Left lung (tissue), 10 donors: ENCODE data around the gene RUVBL1. TPM values are rescaled to one million over a fixed set of nuclear protein-coding genes. Genes with fewer than 3 reads are reported as not detected.

Experiments used
- ATAC-seq: fragments of 200-7000 bp; cut with Tn5 transposase; one replicate; pipeline ENCODE4 v1.9.1; 2020; ENCODE audit warnings: moderate library complexity
- DNase-seq, 4 donors: peaks; one replicate each; pipeline ENCODE4 v3.0.0-alpha.2; 2013 to 2020
- H3K27ac ChIP-seq, 2 donors: fragments of 200-600 bp; sonication (generic) in 1 of 2; one replicate each; pipeline versions ENCODE4 v1.5.0 to v1.8.0; 2020 to 2021
- H3K27me3 ChIP-seq, 2 donors: fragments of 200-600 bp; sonication (generic) in 1 of 2; one replicate each; pipeline versions ENCODE4 v1.5.0 to v1.8.0; 2020 to 2021
- H3K36me3 ChIP-seq, 2 donors: fragments of 200-600 bp; sonication (generic) in 1 of 2; one replicate each; pipeline versions ENCODE4 v1.5.0 to v1.8.0; 2020 to 2021
- H3K4me1 ChIP-seq, 2 donors: fragments of 200-600 bp; one replicate each; pipeline ENCODE4 v1.8.0; 2021
- H3K4me3 ChIP-seq, 2 donors: fragments of 200-600 bp; sonication (generic) in 1 of 2; one replicate each; pipeline versions ENCODE4 v1.5.0 to v1.8.0; 2020 to 2021; ENCODE audit warnings: mild to moderate bottlenecking in 1 of 2
- H3K9me3 ChIP-seq, 2 donors: fragments of 200-600 bp; sonication (generic) in 1 of 2; one replicate each; pipeline versions ENCODE4 v1.5.0 to v1.8.0; 2020 to 2021
- intact Hi-C, 2 donors: fragments of 100-400 bp; cut with DNase I; formaldehyde crosslinking; loops; one replicate each; pipeline versions ENCODE4 v1.11.2 to v1.14.2; 2022
- polyA plus RNA-seq, 6 donors: library from polyadenylated mRNA; unstranded; fragments of 120-200 nt; gene quantifications; one replicate each; pipeline ENCODE4 v1.2.1, GENCODE V29; 2013; ENCODE audit not compliant: insufficient read length in 6 of 6
- total RNA-seq, 2 donors: library from RNA; stranded (reverse); fragmentation: NEBNext Ultra II Directional; extraction: Animal tissue kit (Norgen Biotek cat#: 25700); gene quantifications; one replicate each; pipeline ENCODE4 v1.2.1, GENCODE V29; 2021
- TF ChIP-seq, protein P1 (sequence below), 2 donors: fragments of 200-600 bp; sonication (generic) in 1 of 2; IDR thresholded peaks; one replicate each; pipeline versions ENCODE4 v1.5.0 to v1.8.0; 2021; ENCODE audit warnings: antibody characterized with exemption in 2 of 2
- donor health status: DM: no; HTN: yes; CAD: no.
- donor health status: DM: no; HTN: no; CAD: no.

The RUVBL1 gene
- total and polyA plus RNA-seq, 8 donors: 22.3 to 55.3 (median 48.1) TPM

DNA sequence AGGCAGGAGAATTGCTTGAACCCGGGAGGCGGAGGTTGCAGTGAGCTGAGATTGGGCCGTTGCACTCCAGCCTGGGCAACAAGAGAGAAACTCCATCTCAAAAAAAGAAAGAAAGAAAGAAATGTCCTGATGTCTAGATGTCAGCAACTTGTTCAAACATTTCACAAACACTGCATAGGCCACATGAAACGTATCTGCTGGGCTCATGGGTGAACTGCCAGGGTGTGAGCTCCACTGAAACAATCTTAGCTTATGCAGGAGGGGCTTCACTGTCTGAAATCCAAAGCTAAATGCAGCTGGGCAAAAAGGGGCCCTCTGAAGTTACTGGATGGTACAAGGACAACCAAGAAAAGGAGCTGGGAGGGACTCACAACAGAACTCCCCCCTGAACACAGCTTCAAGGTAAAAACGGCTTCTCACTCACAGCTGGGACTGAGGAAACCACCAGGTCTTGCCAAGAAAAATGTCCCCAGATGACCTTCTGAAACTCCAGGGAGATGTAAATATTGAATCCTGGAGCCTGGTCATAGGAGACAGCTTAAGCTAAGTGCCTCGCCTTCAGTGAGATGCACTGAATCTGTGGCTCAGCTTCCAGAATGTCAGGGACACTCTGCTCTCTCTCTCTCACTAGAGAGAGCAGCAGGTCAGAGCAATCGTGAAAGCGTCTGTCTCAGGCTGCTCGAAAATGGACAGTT, 39.5 kb downstream of the RUVBL1 start:
- no peak for DNase-seq
- H3K4me3 ChIP-seq: no peak overlapping the region
- H3K27me3 ChIP-seq: no peaks in the 10 kb centered on the region
- H3K36me3 ChIP-seq: peaks cover 0 to 78% of the 10 kb centered on the region in 2 donors
- peaks cover 0 to 2% of the 10 kb centered on the region in 2 donors for H3K4me1 ChIP-seq
- TF ChIP-seq, protein P1, sequence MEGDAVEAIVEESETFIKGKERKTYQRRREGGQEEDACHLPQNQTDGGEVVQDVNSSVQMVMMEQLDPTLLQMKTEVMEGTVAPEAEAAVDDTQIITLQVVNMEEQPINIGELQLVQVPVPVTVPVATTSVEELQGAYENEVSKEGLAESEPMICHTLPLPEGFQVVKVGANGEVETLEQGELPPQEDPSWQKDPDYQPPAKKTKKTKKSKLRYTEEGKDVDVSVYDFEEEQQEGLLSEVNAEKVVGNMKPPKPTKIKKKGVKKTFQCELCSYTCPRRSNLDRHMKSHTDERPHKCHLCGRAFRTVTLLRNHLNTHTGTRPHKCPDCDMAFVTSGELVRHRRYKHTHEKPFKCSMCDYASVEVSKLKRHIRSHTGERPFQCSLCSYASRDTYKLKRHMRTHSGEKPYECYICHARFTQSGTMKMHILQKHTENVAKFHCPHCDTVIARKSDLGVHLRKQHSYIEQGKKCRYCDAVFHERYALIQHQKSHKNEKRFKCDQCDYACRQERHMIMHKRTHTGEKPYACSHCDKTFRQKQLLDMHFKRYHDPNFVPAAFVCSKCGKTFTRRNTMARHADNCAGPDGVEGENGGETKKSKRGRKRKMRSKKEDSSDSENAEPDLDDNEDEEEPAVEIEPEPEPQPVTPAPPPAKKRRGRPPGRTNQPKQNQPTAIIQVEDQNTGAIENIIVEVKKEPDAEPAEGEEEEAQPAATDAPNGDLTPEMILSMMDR (IDR thresholded peaks at IDR 0.05): no peak
- ATAC-seq: no peak
- intact Hi-C loops: no loop called here
- H3K9me3 ChIP-seq: no peaks in the 10 kb centered on the region
- H3K27ac ChIP-seq: no peak overlapping the region

DNA sequence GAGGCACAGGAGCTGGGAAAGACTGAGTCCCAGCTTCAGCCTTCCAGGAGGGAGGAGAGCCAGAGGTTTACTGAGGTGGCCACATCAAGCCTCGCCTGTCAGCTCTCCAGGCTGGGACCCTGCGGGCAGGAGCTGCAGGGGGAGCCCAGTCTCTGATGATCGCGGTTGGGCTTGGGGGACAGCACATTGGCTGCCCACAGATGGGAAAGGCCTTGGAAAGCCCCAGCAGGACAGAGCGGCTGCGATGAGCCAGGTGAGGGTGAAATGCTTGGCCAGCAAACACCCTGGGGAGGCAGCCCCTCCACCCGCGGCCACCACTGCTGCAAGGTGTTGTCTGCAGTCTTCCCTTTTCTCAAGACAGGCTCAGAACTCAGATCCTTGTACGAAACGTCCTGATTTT, 40.2 kb downstream of the RUVBL1 start:
- ATAC-seq: no peak
- Histone ChIP-seq H3K9me3 (no peaks in the 10 kb centered on the region), H3K4me3 (no peak overlapping the region), H3K27me3 (no peaks in the 10 kb centered on the region), H3K27ac (no peak overlapping the region), H3K4me1 (peaks cover 0 to 2% of the 10 kb centered on the region in 2 donors), H3K36me3 (peaks cover 0 to 83% of the 10 kb centered on the region in 2 donors)
- intact Hi-C loops: no loop called here
- TF ChIP-seq, protein P1 (IDR thresholded peaks at IDR 0.05): no peak
- peak in 2 of 4 donors; percentile 21 to 72 for DNase-seq

DNA sequence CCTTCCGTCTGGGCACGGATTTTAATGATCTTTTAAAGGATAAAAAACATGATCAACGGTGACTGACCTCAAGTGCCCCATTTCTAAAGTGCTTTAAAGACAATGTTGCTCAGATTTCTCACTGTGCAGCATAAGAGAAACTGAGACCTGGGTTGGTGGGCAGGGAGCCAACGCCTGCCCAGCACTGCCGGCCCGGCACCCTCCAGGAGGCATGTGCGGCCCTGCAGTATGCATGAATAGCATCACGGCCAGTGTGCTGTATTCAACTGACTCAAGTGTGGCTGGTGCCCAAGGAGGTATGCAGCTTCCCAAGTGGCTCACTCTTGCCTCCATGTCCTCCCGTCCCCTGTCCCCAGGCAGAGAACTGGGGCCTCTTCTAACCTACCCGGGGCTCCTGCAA, 41.1 kb downstream of the RUVBL1 start:
- H3K27ac ChIP-seq: no peak overlapping the region
- H3K27me3 ChIP-seq: no peaks in the 10 kb centered on the region
- TF ChIP-seq, protein P1 (IDR thresholded peaks at IDR 0.05): no peak
- H3K4me3 ChIP-seq: no peak overlapping the region
- ATAC-seq: no peak
- no peaks in the 10 kb centered on the region for H3K9me3 ChIP-seq
- peak in 1 of 4 donors; percentile 22 for DNase-seq
- H3K4me1 ChIP-seq: peaks cover 0 to 7% of the 10 kb centered on the region in 2 donors
- H3K36me3 ChIP-seq: peaks cover 0 to 79% of the 10 kb centered on the region in 2 donors
- intact Hi-C loops: no loop called here

DNA sequence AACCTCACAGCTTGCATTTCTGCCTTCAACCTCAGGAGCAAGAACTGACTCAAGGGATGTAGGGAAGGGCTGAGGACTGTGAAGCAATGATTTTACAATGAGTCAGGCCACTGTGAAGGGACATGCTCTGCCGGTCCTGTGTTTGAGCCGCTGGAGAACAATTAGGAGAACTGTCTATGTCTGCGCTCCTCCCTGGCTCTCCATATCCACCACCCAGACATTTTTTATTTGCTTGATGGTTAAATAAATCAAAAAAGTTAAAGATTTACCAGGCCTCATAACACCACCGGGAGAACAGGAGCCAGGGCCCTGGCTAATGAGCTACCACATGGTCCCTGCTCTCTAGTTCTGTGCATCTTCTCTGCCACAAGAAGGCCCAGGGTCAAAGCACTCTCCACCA, 41.8 kb downstream of the RUVBL1 start:
- H3K36me3 ChIP-seq: peaks cover 0 to 72% of the 10 kb centered on the region in 2 donors
- TF ChIP-seq, protein P1 (IDR thresholded peaks at IDR 0.05): no peak
- no peaks in the 10 kb centered on the region for H3K27me3 ChIP-seq
- ATAC-seq (no peak), DNase-seq (peak in 1 of 4 donors; percentile 25)
- H3K4me1 ChIP-seq: peaks cover 0 to 14% of the 10 kb centered on the region in 2 donors
- H3K4me3 ChIP-seq: no peak overlapping the region
- no peaks in the 10 kb centered on the region for H3K9me3 ChIP-seq
- no peak overlapping the region for H3K27ac ChIP-seq
- intact Hi-C loops: no loop called here

DNA sequence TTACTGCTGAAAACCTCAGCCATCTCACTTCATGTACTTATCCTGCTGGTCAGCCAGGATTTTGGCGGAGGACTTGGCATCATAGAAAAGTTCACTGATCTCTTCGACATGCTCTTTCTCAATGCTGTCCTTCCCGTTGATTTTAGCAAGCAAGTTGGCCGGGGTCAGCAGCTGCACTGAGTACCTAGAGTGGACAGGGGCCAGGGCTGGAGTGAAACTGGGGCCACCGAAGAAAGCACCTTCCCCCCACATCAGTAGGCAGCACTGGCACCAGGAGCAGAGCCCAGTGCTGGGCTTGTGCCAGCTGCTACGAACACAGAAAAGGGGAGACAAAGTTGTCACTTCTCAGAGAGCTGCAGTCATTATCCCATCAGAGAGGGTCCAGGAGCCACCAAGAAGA, 42.4 kb downstream of the RUVBL1 start:
- Histone ChIP-seq H3K4me1 (peaks cover 0 to 21% of the 10 kb centered on the region in 2 donors), H3K27ac (no peak overlapping the region), H3K9me3 (no peaks in the 10 kb centered on the region), H3K4me3 (no peak overlapping the region), H3K27me3 (peaks cover 0 to 5% of the 10 kb centered on the region in 2 donors), H3K36me3 (peaks cover 0 to 66% of the 10 kb centered on the region in 2 donors)
- ATAC-seq (no peak), DNase-seq (peak in 1 of 4 donors; percentile 30)
- TF ChIP-seq, protein P1 (IDR thresholded peaks at IDR 0.05): no peak
- intact Hi-C loops: no loop called here
